ENCODE data around the gene UBTD2. TPM values are rescaled to one million over a fixed set of nuclear protein-coding genes. Genes with fewer than 3 reads are reported as not detected.
"Not testable (repeated sequence)": the region's sequence is repeated elsewhere in the genome, so short reads cannot be mapped to it uniquely, and the experiment has no call there.

UBTD2 gene
- total and polyA plus RNA-seq, 4 donors = 8.8 to 21.1 (median 16.6) TPM

GRCh38 chr5:172224996-172225395 is 58.6 kb downstream of the UBTD2 start:
- no peak for ATAC-seq (ENCODE audit: low FRiP score)
- WGBS, 2 donors = 80 to 90% methylated on average over 1 of the region's 1 CpG
- Histone ChIP-seq H3K36me3 (ENCODE audit: control insufficient read depth in 1 of 2, insufficient read depth in 2 of 2, low read length in 1 of 2) (peaks cover 4 to 5% of the 10 kb centered on the region in 2 donors), H3K27me3 (ENCODE audit: control insufficient read depth in 1 of 2, insufficient read depth in 2 of 2, low read length in 1 of 2) (no peaks in the 10 kb centered on the region), H3K4me1 (ENCODE audit: control insufficient read depth in 1 of 2, insufficient read depth in 2 of 2, low read length in 2 of 2) (no peaks in the 10 kb centered on the region), H3K27ac (ENCODE audit: low read depth in 1 of 2, low read length in 2 of 2) (no peak overlapping the region), H3K9me3 (ENCODE audit: control insufficient read depth, low read length) (no peaks in the 10 kb centered on the region), H3K4me3 (ENCODE audit: low read length in 2 of 2) (no peak overlapping the region)
- no peak for DNase-seq
- intact Hi-C loops (cut with DNase I) = no loop called here

GRCh38 chr5:172223901-172224873 is 59.4 kb downstream of the UBTD2 start:
- intact Hi-C loops (cut with DNase I) = no loop called here
- H3K9me3 ChIP-seq (ENCODE audit: control insufficient read depth, low read length) = no peaks in the 10 kb centered on the region
- peaks cover 4 to 7% of the 10 kb centered on the region in 2 donors for H3K36me3 ChIP-seq (ENCODE audit: control insufficient read depth in 1 of 2, insufficient read depth in 2 of 2, low read length in 1 of 2)
- H3K27ac ChIP-seq (ENCODE audit: low read depth in 1 of 2, low read length in 2 of 2) = no peak overlapping the region
- H3K4me3 ChIP-seq (ENCODE audit: low read length in 2 of 2) = no peak overlapping the region
- no peaks in the 10 kb centered on the region for H3K4me1 ChIP-seq (ENCODE audit: control insufficient read depth in 1 of 2, insufficient read depth in 2 of 2, low read length in 2 of 2)
- H3K27me3 ChIP-seq (ENCODE audit: control insufficient read depth in 1 of 2, insufficient read depth in 2 of 2, low read length in 1 of 2) = no peaks in the 10 kb centered on the region
- ATAC-seq (ENCODE audit: low FRiP score) (no peak), DNase-seq (no peak)
- WGBS, 2 donors = 89 to 92% methylated on average over 10 of the region's 10 CpGs

GRCh38 chr5:172219296-172219695 is 64.3 kb downstream of the UBTD2 start:
- H3K36me3 ChIP-seq (ENCODE audit: control insufficient read depth in 1 of 2, insufficient read depth in 2 of 2, low read length in 1 of 2) = peaks cover 4% of the 10 kb centered on the region in 2 donors
- no peaks in the 10 kb centered on the region for H3K9me3 ChIP-seq (ENCODE audit: control insufficient read depth, low read length)
- DNase-seq = no peak
- no peak for ATAC-seq (ENCODE audit: low FRiP score)
- 97 to 100% methylated on average over 2 of the region's 2 CpGs for WGBS, 2 donors
- H3K27ac ChIP-seq (ENCODE audit: low read depth in 1 of 2, low read length in 2 of 2) = no peak overlapping the region
- no peak overlapping the region for H3K4me3 ChIP-seq (ENCODE audit: low read length in 2 of 2)
- intact Hi-C loops (cut with DNase I) = no loop called here
- no peaks in the 10 kb centered on the region for H3K4me1 ChIP-seq (ENCODE audit: control insufficient read depth in 1 of 2, insufficient read depth in 2 of 2, low read length in 2 of 2)
- H3K27me3 ChIP-seq (ENCODE audit: control insufficient read depth in 1 of 2, insufficient read depth in 2 of 2, low read length in 1 of 2) = no peaks in the 10 kb centered on the region

GRCh38 chr5:172216345-172216744 is 67.2 kb downstream of the UBTD2 start:
- H3K36me3 ChIP-seq (ENCODE audit: control insufficient read depth in 1 of 2, insufficient read depth in 2 of 2, low read length in 1 of 2) = peaks cover 0 to 3% of the 10 kb centered on the region in 2 donors
- DNase-seq = no peak
- H3K27me3 ChIP-seq (ENCODE audit: control insufficient read depth in 1 of 2, insufficient read depth in 2 of 2, low read length in 1 of 2) = no peaks in the 10 kb centered on the region
- H3K9me3 ChIP-seq (ENCODE audit: control insufficient read depth, low read length) = no peaks in the 10 kb centered on the region
- intact Hi-C loops (cut with DNase I) = no loop called here
- 97 to 98% methylated on average over 3 of the region's 3 CpGs for WGBS, 2 donors
- no peaks in the 10 kb centered on the region for H3K4me1 ChIP-seq (ENCODE audit: control insufficient read depth in 1 of 2, insufficient read depth in 2 of 2, low read length in 2 of 2)
- H3K4me3 ChIP-seq (ENCODE audit: low read length in 2 of 2) = no peak overlapping the region
- H3K27ac ChIP-seq (ENCODE audit: low read depth in 1 of 2, low read length in 2 of 2) = no peak overlapping the region
- no peak for ATAC-seq (ENCODE audit: low FRiP score)

GRCh38 chr5:172213126-172213525 is 70.4 kb downstream of the UBTD2 start:
- 90 to 97% methylated on average over 4 of the region's 4 CpGs for WGBS, 2 donors
- intact Hi-C loops (cut with DNase I) = no loop called here

GRCh38 chr5:172211676-172212075 is 71.9 kb downstream of the UBTD2 start:
- DNase-seq (no peak), ATAC-seq (ENCODE audit: low FRiP score) (no peak)
- intact Hi-C loops (cut with DNase I) = no loop called here
- H3K27me3 ChIP-seq (ENCODE audit: control insufficient read depth in 1 of 2, insufficient read depth in 2 of 2, low read length in 1 of 2) = no peaks in the 10 kb centered on the region
- no peak overlapping the region for H3K4me3 ChIP-seq (ENCODE audit: low read length in 2 of 2)
- H3K27ac ChIP-seq (ENCODE audit: low read depth in 1 of 2, low read length in 2 of 2) = no peak overlapping the region
- no peaks in the 10 kb centered on the region for H3K4me1 ChIP-seq (ENCODE audit: control insufficient read depth in 1 of 2, insufficient read depth in 2 of 2, low read length in 2 of 2)
- peaks cover 2 to 6% of the 10 kb centered on the region in 2 donors for H3K36me3 ChIP-seq (ENCODE audit: control insufficient read depth in 1 of 2, insufficient read depth in 2 of 2, low read length in 1 of 2)
- 92 to 93% methylated on average over 8 of the region's 8 CpGs for WGBS, 2 donors
- no peaks in the 10 kb centered on the region for H3K9me3 ChIP-seq (ENCODE audit: control insufficient read depth, low read length)

More at GRCh38 chr5:172213126-172213525, 70.4 kb downstream of the UBTD2 start:
- Histone ChIP-seq H3K27me3 (ENCODE audit: control insufficient read depth in 1 of 2, insufficient read depth in 2 of 2, low read length in 1 of 2) (no peaks in the 10 kb centered on the region), H3K4me1 (ENCODE audit: control insufficient read depth in 1 of 2, insufficient read depth in 2 of 2, low read length in 2 of 2) (no peaks in the 10 kb centered on the region), H3K27ac (ENCODE audit: low read depth in 1 of 2, low read length in 2 of 2) (no peak overlapping the region), H3K36me3 (ENCODE audit: control insufficient read depth in 1 of 2, insufficient read depth in 2 of 2, low read length in 1 of 2) (peaks cover 2 to 6% of the 10 kb centered on the region in 2 donors), H3K4me3 (ENCODE audit: low read length in 2 of 2) (no peak overlapping the region), H3K9me3 (ENCODE audit: control insufficient read depth, low read length) (no peaks in the 10 kb centered on the region)
- ATAC-seq (ENCODE audit: low FRiP score) (no peak), DNase-seq (no peak)

GRCh38 chr5:172209714-172210113 is 73.8 kb downstream of the UBTD2 start:
- H3K4me1 ChIP-seq (ENCODE audit: control insufficient read depth in 1 of 2, insufficient read depth in 2 of 2, low read length in 2 of 2) = no peaks in the 10 kb centered on the region
- H3K27me3 ChIP-seq (ENCODE audit: control insufficient read depth in 1 of 2, insufficient read depth in 2 of 2, low read length in 1 of 2) = no peaks in the 10 kb centered on the region
- H3K27ac ChIP-seq (ENCODE audit: low read depth in 1 of 2, low read length in 2 of 2) = no peak overlapping the region
- no peak for ATAC-seq (ENCODE audit: low FRiP score)
- 94 to 99% methylated on average over 2 of the region's 2 CpGs for WGBS, 2 donors
- no peaks in the 10 kb centered on the region for H3K9me3 ChIP-seq (ENCODE audit: control insufficient read depth, low read length)
- H3K4me3 ChIP-seq (ENCODE audit: low read length in 2 of 2) = no peak overlapping the region
- DNase-seq = no peak
- intact Hi-C loops (cut with DNase I) = no loop called here
- H3K36me3 ChIP-seq (ENCODE audit: control insufficient read depth in 1 of 2, insufficient read depth in 2 of 2, low read length in 1 of 2) = peaks cover 2 to 6% of the 10 kb centered on the region in 2 donors

GRCh38 chr5:172207511-172207910 is 76.1 kb downstream of the UBTD2 start:
- no peaks in the 10 kb centered on the region for H3K4me1 ChIP-seq (ENCODE audit: control insufficient read depth in 1 of 2, insufficient read depth in 2 of 2, low read length in 2 of 2)
- H3K27ac ChIP-seq (ENCODE audit: low read depth in 1 of 2, low read length in 2 of 2) = no peak overlapping the region
- ATAC-seq (ENCODE audit: low FRiP score) (no peak), DNase-seq (no peak)
- intact Hi-C loops (cut with DNase I) = no loop called here
- peaks cover 2 to 6% of the 10 kb centered on the region in 2 donors for H3K36me3 ChIP-seq (ENCODE audit: control insufficient read depth in 1 of 2, insufficient read depth in 2 of 2, low read length in 1 of 2)
- WGBS, 2 donors = 51 to 70% methylated on average over 3 of the region's 3 CpGs
- H3K9me3 ChIP-seq (ENCODE audit: control insufficient read depth, low read length) = no peaks in the 10 kb centered on the region
- no peak overlapping the region for H3K4me3 ChIP-seq (ENCODE audit: low read length in 2 of 2)
- H3K27me3 ChIP-seq (ENCODE audit: control insufficient read depth in 1 of 2, insufficient read depth in 2 of 2, low read length in 1 of 2) = no peaks in the 10 kb centered on the region

- 93 to 97% methylated on average over 11 of the region's 11 CpGs for WGBS, 2 donors
- H3K36me3 ChIP-seq (ENCODE audit: control insufficient read depth in 1 of 2, insufficient read depth in 2 of 2, low read length in 1 of 2); H3K4me1 ChIP-seq (ENCODE audit: control insufficient read depth in 1 of 2, insufficient read depth in 2 of 2, low read length in 2 of 2); H3K4me3 ChIP-seq (ENCODE audit: low read length in 2 of 2); H3K27me3 ChIP-seq (ENCODE audit: control insufficient read depth in 1 of 2, insufficient read depth in 2 of 2, low read length in 1 of 2); H3K9me3 ChIP-seq (ENCODE audit: control insufficient read depth, low read length); intact Hi-C loops (cut with DNase I); ATAC-seq (ENCODE audit: low FRiP score); DNase-seq; H3K27ac ChIP-seq (ENCODE audit: low read depth in 1 of 2, low read length in 2 of 2): not testable (repeated sequence)
Measured at GRCh38 chr5:172205984-172206383, 77.6 kb downstream of the UBTD2 start.
